Heart left ventricle (tissue), 16 donors: ENCODE measurements around the gene PREP. TPM values are rescaled to one million over a fixed set of nuclear protein-coding genes. Genes with fewer than 3 reads are reported as not detected.

Experiments used
- ATAC-seq, 4 donors: fragments of 200-7000 bp; cut with Tn5 transposase; one replicate each; pipeline ENCODE4 v1.9.1; 2020 to 2022; ENCODE audit warnings: moderate library complexity in 4 of 4, mild to moderate bottlenecking in 3 of 4, moderate number of reproducible peaks in 1 of 4
- DNase-seq, 5 donors: peaks; one replicate each; pipeline ENCODE4 v3.0.0-alpha.2; 2020
- H3K27ac ChIP-seq, 12 donors: fragments of 200-600 bp; sonication (generic) in 4 of 12; one replicate each; pipeline versions ENCODE4 v1.5.0 to v1.8.0; 2016 to 2022; ENCODE audit warnings: mild to moderate bottlenecking in 2 of 12
- H3K27me3 ChIP-seq, 9 donors: fragments of 200-600 bp; sonication (generic) in 2 of 9; one replicate each; pipeline versions ENCODE4 v1.5.1 to v1.8.0; 2016 to 2022; ENCODE audit warnings: mild to moderate bottlenecking in 3 of 9
- H3K36me3 ChIP-seq, 9 donors: fragments of 200-600 bp; sonication (generic) in 2 of 9; one replicate each; pipeline versions ENCODE4 v1.5.0 to v1.8.0; 2018 to 2022; ENCODE audit warnings: mild to moderate bottlenecking in 2 of 9
- H3K4me1 ChIP-seq, 12 donors: fragments of 200-600 bp; sonication (generic) in 4 of 12; one replicate each; pipeline versions ENCODE4 v1.5.0 to v1.8.0; 2016 to 2022; ENCODE audit warnings: mild to moderate bottlenecking in 3 of 12
- H3K4me3 ChIP-seq, 12 donors: fragments of 200-600 bp; sonication (generic) in 4 of 12; one replicate each; pipeline versions ENCODE4 v1.5.0 to v1.8.0; 2017 to 2022; ENCODE audit warnings: mild to moderate bottlenecking in 9 of 12, moderate library complexity in 4 of 12
- H3K9me3 ChIP-seq, 12 donors: fragments of 200-600 bp; sonication (generic) in 4 of 12; one replicate each; pipeline versions ENCODE4 v1.5.0 to v1.8.0; 2016 to 2022; ENCODE audit warnings: mild to moderate bottlenecking in 1 of 12
- POLR2A ChIP-seq, 2 donors: fragments of 450-650 bp; IDR thresholded peaks; one replicate each; pipeline ENCODE4 v1.6.1; 2017; ENCODE audit warnings: antibody characterized with exemption in 2 of 2, mild to moderate bottlenecking in 2 of 2, moderate library complexity in 2 of 2
- WGBS, 4 donors: extraction: QIAGEN DNeasy Blood & Tissue Kit in 2 of 4; methylation state at CpG; one replicate each; pipeline versions ENCODE4 v1.1.5 to v1.1.7; 2013 to 2018; 5-methylcytosine and 5-hydroxymethylcytosine counted together
- intact Hi-C, 10 donors: fragments of 100-400 bp; cut with DNase I; formaldehyde crosslinking; loops; one replicate each; pipeline versions ENCODE4 v1.11.1 to v1.14.2; 2022
- polyA plus RNA-seq, 2 donors: library from polyadenylated mRNA; stranded (reverse); fragments of 200-250 nt; gene quantifications; one replicate each; pipeline ENCODE4 v1.2.3, GENCODE V29; 2013
- total RNA-seq, 9 donors: library from RNA; depleted of rRNA in 2 of 9; stranded (reverse); fragments of >200 nt in 2 of 9; fragmentation: NEBNext Ultra II Directional in 3 of 9; extraction: Animal tissue kit (Norgen Biotek cat#: 25700) in 3 of 9; gene quantifications; one replicate each; pipeline versions ENCODE4 v1.1.0 to v1.2.4, GENCODE V29; 2016 to 2023
- TF ChIP-seq, protein P1 (sequence below), 12 donors: fragments of 200-600 bp; sonication (generic) in 4 of 12; IDR thresholded peaks; one replicate each; pipeline versions ENCODE4 v1.5.0 to v1.8.0; 2018 to 2022; ENCODE audit warnings: antibody characterized with exemption in 12 of 12, mild to moderate bottlenecking in 5 of 12
- donor health status: ischemic (EF 13 %, LVEDD 7.1; RV severe dilation, severe dysfunction).
- donor health status: healthy with polysubstance abuse.
- donor health status: DM: no; HTN: yes; CAD: no.
- donor health status: DM: no; HTN: no; CAD: no.
- donor health status: ischemic (EF 25% LVEDD 6.9; RV normal size, moderate dysfunction).
- donor health status: ischemic (EF 25% LVEDD 5.7; RV mildly dilated, moderate dysfunction).
- donor health status: healthy.
- donor health status: DM: yes; HTN: yes; CAD: no.
- donor health status: ischemic (EF 35%, LVEDD 5.7; RV mildly dilated, moderate dysfunction).
- donor health status: nonischemic (EF 11% LVEDD 7.7; RV severe dilation, severe dysfunction).
- donor health status: DM: yes; HTN: yes; CAD: no.
- donor health status: PGD.
- donor health status: ischemic (EF 29% LVEDD 5.4; RV normal size, mild dysfunction).
- donor health status: nonischemic (EF 23%, LVEDD 6.1; RV moderate dilation, normal function).

Gene PREP
- total and polyA plus RNA-seq, 11 donors = 13.1 to 35.9 (median 29.6) TPM

DNA sequence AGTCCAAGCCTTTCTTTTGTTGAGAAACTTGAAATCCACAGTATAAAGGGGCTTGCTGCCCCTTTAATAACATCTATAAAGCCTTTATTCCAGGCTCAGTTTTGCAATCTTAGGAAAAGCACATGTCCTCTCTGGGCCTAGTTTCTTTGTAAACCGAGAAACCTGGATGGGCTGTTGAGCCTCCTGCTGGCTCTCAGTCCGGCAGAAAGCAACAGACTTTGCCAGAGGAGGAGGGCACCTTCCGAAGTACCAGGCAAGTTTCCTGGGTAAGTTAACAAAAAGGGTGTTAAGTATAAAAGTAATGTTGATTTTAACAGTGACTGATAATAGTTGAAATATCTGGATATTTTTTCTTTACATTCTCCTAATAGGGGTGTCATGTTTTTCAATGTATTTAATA is 124.1 kb downstream of the PREP start:
- intact Hi-C loops = no loop called here
- Histone ChIP-seq H3K27me3 (no peaks in the 10 kb centered on the region), H3K4me1 (peaks cover 0 to 6% (median 0%) of the 10 kb centered on the region in 12 donors), H3K36me3 (peaks cover 0 to 78% (median 71%) of the 10 kb centered on the region in 9 donors), H3K4me3 (no peak overlapping the region), H3K27ac (no peak overlapping the region), H3K9me3 (no peaks in the 10 kb centered on the region)
- DNase-seq (no peak), ATAC-seq (no peak)
- 55 to 75% (median 71%) methylated on average over 3 of the region's 3 CpGs for WGBS, 4 donors
- TF ChIP-seq, protein P1, sequence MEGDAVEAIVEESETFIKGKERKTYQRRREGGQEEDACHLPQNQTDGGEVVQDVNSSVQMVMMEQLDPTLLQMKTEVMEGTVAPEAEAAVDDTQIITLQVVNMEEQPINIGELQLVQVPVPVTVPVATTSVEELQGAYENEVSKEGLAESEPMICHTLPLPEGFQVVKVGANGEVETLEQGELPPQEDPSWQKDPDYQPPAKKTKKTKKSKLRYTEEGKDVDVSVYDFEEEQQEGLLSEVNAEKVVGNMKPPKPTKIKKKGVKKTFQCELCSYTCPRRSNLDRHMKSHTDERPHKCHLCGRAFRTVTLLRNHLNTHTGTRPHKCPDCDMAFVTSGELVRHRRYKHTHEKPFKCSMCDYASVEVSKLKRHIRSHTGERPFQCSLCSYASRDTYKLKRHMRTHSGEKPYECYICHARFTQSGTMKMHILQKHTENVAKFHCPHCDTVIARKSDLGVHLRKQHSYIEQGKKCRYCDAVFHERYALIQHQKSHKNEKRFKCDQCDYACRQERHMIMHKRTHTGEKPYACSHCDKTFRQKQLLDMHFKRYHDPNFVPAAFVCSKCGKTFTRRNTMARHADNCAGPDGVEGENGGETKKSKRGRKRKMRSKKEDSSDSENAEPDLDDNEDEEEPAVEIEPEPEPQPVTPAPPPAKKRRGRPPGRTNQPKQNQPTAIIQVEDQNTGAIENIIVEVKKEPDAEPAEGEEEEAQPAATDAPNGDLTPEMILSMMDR (IDR thresholded peaks at IDR 0.05) = peak in 1 of 12 donors; percentile 13
- no peak for TF ChIP-seq POLR2A (IDR thresholded peaks at IDR 0.05)

DNA sequence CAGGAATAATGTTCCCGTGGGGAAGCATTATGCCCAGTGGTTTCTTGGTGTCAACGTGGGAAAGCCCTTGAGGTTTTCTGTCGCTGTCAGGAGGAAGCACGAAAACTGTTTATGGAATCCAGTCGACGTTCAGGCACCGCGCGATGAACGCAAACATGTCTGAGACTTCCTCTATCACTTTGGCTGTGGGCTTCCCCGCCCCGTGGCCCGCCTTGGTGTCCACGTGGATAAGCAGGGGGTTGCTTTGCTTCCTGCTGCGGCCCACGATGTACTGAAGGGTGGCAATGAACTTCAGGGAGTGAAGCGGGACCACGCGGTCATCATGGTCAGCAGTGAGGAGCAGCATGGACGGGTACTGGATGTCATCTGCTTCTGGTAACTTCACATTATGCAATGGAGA is 124.8 kb downstream of the PREP start:
- Histone ChIP-seq H3K9me3 (no peaks in the 10 kb centered on the region), H3K27me3 (no peaks in the 10 kb centered on the region), H3K4me3 (no peak overlapping the region), H3K36me3 (peaks cover 0 to 75% (median 69%) of the 10 kb centered on the region in 9 donors), H3K4me1 (peaks cover 0 to 13% (median 2%) of the 10 kb centered on the region in 12 donors), H3K27ac (no peak overlapping the region)
- 88 to 90% (median 89%) methylated on average over 20 of the region's 20 CpGs for WGBS, 4 donors
- DNase-seq (no peak), ATAC-seq (no peak)
- intact Hi-C loops = no loop called here
- TF ChIP-seq, protein P1 (IDR thresholded peaks at IDR 0.05) = no peak
- no peak for TF ChIP-seq POLR2A (IDR thresholded peaks at IDR 0.05)

DNA sequence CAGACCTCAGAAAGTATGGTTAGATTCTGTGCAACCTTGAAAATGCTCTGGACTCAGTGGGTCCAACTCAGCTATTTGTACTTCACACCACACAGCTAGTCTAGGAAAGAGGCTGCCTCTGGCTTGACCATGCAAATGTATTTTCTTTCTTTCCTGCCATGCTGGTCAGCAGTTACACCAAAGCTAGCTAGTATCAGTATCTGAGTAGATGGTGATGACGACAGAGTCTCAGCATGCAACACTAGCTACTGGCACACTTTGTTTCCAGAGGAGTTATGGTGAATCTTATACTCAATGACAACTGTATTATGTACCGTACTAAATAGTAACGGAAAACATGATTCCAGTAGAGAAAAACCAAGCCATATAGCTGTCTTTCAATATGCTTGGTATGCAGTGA is 126.5 kb downstream of the PREP start:
- Histone ChIP-seq H3K36me3 (peaks cover 0 to 58% (median 52%) of the 10 kb centered on the region in 9 donors), H3K27me3 (no peaks in the 10 kb centered on the region), H3K4me3 (no peak overlapping the region), H3K27ac (no peak overlapping the region), H3K9me3 (no peaks in the 10 kb centered on the region), H3K4me1 (peaks cover 0 to 23% (median 10%) of the 10 kb centered on the region in 12 donors)
- ATAC-seq (no peak), DNase-seq (no peak)
- TF ChIP-seq, protein P1 (IDR thresholded peaks at IDR 0.05) = no peak
- TF ChIP-seq POLR2A (IDR thresholded peaks at IDR 0.05) = no peak
- 87 to 91% (median 89%) methylated on average over 3 of the region's 3 CpGs for WGBS, 4 donors
- intact Hi-C loops = no loop called here

DNA sequence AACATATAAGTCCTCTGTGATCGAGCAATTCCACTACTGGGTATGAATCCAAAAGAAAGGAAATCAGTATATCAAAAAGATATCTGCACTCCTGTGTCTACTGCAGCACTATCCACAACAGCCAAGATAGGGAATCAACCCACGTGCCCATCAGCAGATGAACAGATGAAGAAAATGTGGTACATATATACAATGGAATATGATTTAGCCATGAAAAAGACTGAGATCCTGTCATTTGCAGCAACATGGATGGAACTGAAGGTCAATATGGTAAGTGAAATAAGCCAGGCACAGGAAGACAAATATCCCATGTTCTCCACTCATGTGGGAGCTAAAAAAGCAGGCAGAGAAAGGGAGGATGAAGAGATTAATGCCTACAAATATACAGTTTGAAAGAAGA is 127.3 kb downstream of the PREP start:
- Histone ChIP-seq H3K9me3 (no peaks in the 10 kb centered on the region), H3K4me1 (peaks cover 0 to 23% (median 10%) of the 10 kb centered on the region in 12 donors), H3K4me3 (no peak overlapping the region), H3K27ac (no peak overlapping the region), H3K27me3 (no peaks in the 10 kb centered on the region), H3K36me3 (peaks cover 0 to 51% (median 46%) of the 10 kb centered on the region in 9 donors)
- intact Hi-C loops = no loop called here
- no peak for DNase-seq
- no peak for ATAC-seq
- TF ChIP-seq, protein P1 (IDR thresholded peaks at IDR 0.05) = no peak
- TF ChIP-seq POLR2A (IDR thresholded peaks at IDR 0.05) = no peak
- 95 to 99% (median 97%) methylated on average over 2 of the region's 2 CpGs for WGBS, 4 donors
